DOHH2 (cell line): ENCODE data around the gene AGPAT1.

Source experiments
- H3F3A ChIP-seq: fragments of 200-600 bp; sonication (generic), shearing (Covaris generic); 2 replicates; pipeline ENCODE4 v1.6.0; 2016; ENCODE audit warnings: antibody characterized with exemption, mild to moderate bottlenecking; ENCODE audit not compliant: control insufficient read depth, insufficient read depth
- H3K27ac ChIP-seq: fragments of 200-600 bp; sonication (generic); 2 replicates; pipeline ENCODE4 v1.5.1; 2014; ENCODE audit warnings: low read depth, mild to moderate bottlenecking, low read length, moderate library complexity
- H3K27me3 ChIP-seq: fragments of 200-600 bp; sonication (generic); 2 replicates; pipeline ENCODE4 v1.6.1; 2014; ENCODE audit warnings: mild to moderate bottlenecking, low read length, mixed read lengths; ENCODE audit not compliant: control insufficient read depth
- H3K36me3 ChIP-seq: fragments of 200-600 bp; sonication (generic); 2 replicates; pipeline ENCODE4 v1.6.1; 2014; ENCODE audit warnings: mild to moderate bottlenecking, low read length, moderate library complexity, mixed read lengths; ENCODE audit not compliant: control insufficient read depth
- H3K4me1 ChIP-seq: fragments of 200-600 bp; sonication (generic); 2 replicates; pipeline ENCODE4 v1.6.1; 2014; ENCODE audit warnings: mild to moderate bottlenecking, low read length, mixed read lengths; ENCODE audit not compliant: control insufficient read depth
- H3K4me2 ChIP-seq: fragments of 200-600 bp; sonication (generic); 2 replicates; pipeline ENCODE4 v1.6.0; 2014; ENCODE audit warnings: mild to moderate bottlenecking, low read length, moderate library complexity
- H3K4me3 ChIP-seq: fragments of 200-600 bp; sonication (generic); 2 replicates; pipeline ENCODE4 v1.5.1; 2014; ENCODE audit warnings: mild to moderate bottlenecking, low read length, mixed read lengths
- H3K79me2 ChIP-seq: fragments of 200-600 bp; sonication (generic); 2 replicates; pipeline ENCODE4 v1.6.1; 2014; ENCODE audit warnings: mild to moderate bottlenecking, low read length, mixed read lengths; ENCODE audit not compliant: control insufficient read depth
- H3K9me2 ChIP-seq: fragments of 200-600 bp; sonication (generic); replicated peaks from 2 replicates; pipeline ENCODE4 v1.6.1; 2014; ENCODE audit warnings: mild to moderate bottlenecking, low read length, mixed read lengths; ENCODE audit not compliant: control insufficient read depth
- H3K9me3 ChIP-seq: fragments of 200-600 bp; sonication (generic); 2 replicates; pipeline ENCODE4 v1.6.1; 2014; ENCODE audit warnings: antibody characterized with exemption, low read length, mixed read lengths; ENCODE audit not compliant: control insufficient read depth, insufficient read depth
- H4K20me1 ChIP-seq: fragments of 200-600 bp; sonication (generic); 2 replicates; pipeline ENCODE4 v1.6.0; 2014; ENCODE audit warnings: low read depth, mild to moderate bottlenecking, antibody characterized with exemption, low read length, moderate library complexity; ENCODE audit not compliant: control insufficient read depth, insufficient read depth
- CTCF ChIP-seq: fragments of 200-600 bp; sonication (generic); IDR thresholded peaks from one replicate; pipeline ENCODE4 v1.5.1; 2014; ENCODE audit warnings: antibody characterized with exemption, mild to moderate bottlenecking, low read depth, low read length; ENCODE audit not compliant: poor library complexity, severe bottlenecking
- EZH2phosphoT487 ChIP-seq: fragments of 200-600 bp; sonication (generic); IDR thresholded peaks from 2 replicates; pipeline ENCODE4 v1.6.1; 2017; ENCODE audit warnings: borderline replicate concordance, mild to moderate bottlenecking, antibody characterized with exemption, low read length, moderate library complexity, mixed read lengths

The AGPAT1 gene

GRCh38 chr6:32177183-32177787 lies 1.4 kb upstream of the AGPAT1 start:
- Histone ChIP-seq H3K4me3 (peak overlapping the region; percentile 85), H4K20me1 (no peaks in the 10 kb centered on the region), H3K9me2 (no peaks in the 10 kb centered on the region), H3F3A (peaks cover 14% of the 10 kb centered on the region), H3K36me3 (peaks cover 29% of the 10 kb centered on the region), H3K9me3 (no peaks in the 10 kb centered on the region), H3K4me1 (peaks cover 49% of the 10 kb centered on the region), H3K4me2 (peak overlapping the region; percentile 99), H3K27me3 (no peaks in the 10 kb centered on the region), H3K27ac (peak overlapping the region; percentile 94), H3K79me2 (peaks cover 53% of the 10 kb centered on the region)
- no peak for TF ChIP-seq CTCF
- TF ChIP-seq EZH2phosphoT487 = no peak

GRCh38 chr6:32176476-32177182 lies 745 bp upstream of the AGPAT1 start:
- TF ChIP-seq EZH2phosphoT487 (no peak), CTCF (no peak)
- peak overlapping the region; percentile 94 for H3K27ac ChIP-seq
- H3K27me3 ChIP-seq = no peaks in the 10 kb centered on the region
- peak overlapping the region; percentile 99 for H3K4me2 ChIP-seq
- peaks cover 15% of the 10 kb centered on the region for H3F3A ChIP-seq
- H3K4me3 ChIP-seq = peak overlapping the region; percentile 85
- peaks cover 29% of the 10 kb centered on the region for H3K36me3 ChIP-seq
- H3K79me2 ChIP-seq = peaks cover 53% of the 10 kb centered on the region
- no peaks in the 10 kb centered on the region for H3K9me2 ChIP-seq
- H3K9me3 ChIP-seq = no peaks in the 10 kb centered on the region
- H4K20me1 ChIP-seq = no peaks in the 10 kb centered on the region
- peaks cover 49% of the 10 kb centered on the region for H3K4me1 ChIP-seq

- TF ChIP-seq EZH2phosphoT487 (no peak), CTCF (no peak)
- peaks cover 49% of the 10 kb centered on the region for H3K4me1 ChIP-seq
- no peaks in the 10 kb centered on the region for H3K9me3 ChIP-seq
- H4K20me1 ChIP-seq = no peaks in the 10 kb centered on the region
- peaks cover 24% of the 10 kb centered on the region for H3K36me3 ChIP-seq
- peak overlapping the region; percentile 99 for H3K4me2 ChIP-seq
- H3K4me3 ChIP-seq = peak overlapping the region; percentile 85
- H3K9me2 ChIP-seq = no peaks in the 10 kb centered on the region
- peaks cover 15% of the 10 kb centered on the region for H3F3A ChIP-seq
- peaks cover 48% of the 10 kb centered on the region for H3K79me2 ChIP-seq
- H3K27ac ChIP-seq = no peak overlapping the region; the same call in 1 of the 2 replicates
- no peaks in the 10 kb centered on the region for H3K27me3 ChIP-seq
Measured at GRCh38 chr6:32175322-32175710, 568 bp downstream of the AGPAT1 start.
